Naive B cell (primary cell): ENCODE data around the gene DPYD. TPM values are rescaled to one million over a fixed set of nuclear protein-coding genes. Genes with fewer than 3 reads are reported as not detected.

Source experiments
- ATAC-seq, 2 donors: fragments of 150-1000 bp; cut with Tn5 transposase; 2 replicates each; pipeline ENCODE4 v1.10.0; 2021; ENCODE audit warnings: low read depth in 2 of 2, mild to moderate bottlenecking in 2 of 2, moderate library complexity in 2 of 2
- DNase-seq: peaks from one replicate; pipeline ENCODE4 v3.0.0; 2022
- H3K27ac Mint-ChIP-seq, 6 donors: one replicate each; pipeline ENCODE4 v1.8.0; 2020 to 2022; ENCODE audit warnings: mild to moderate bottlenecking in 6 of 6, mixed read lengths in 6 of 6, moderate library complexity in 5 of 6, inconsistent platforms in 2 of 6
- H3K27me3 Mint-ChIP-seq, 3 donors: one replicate each; pipeline ENCODE4 v1.8.0; 2021 to 2022; ENCODE audit warnings: mixed read lengths in 3 of 3, mild to moderate bottlenecking in 1 of 3
- H3K36me3 Mint-ChIP-seq, 2 donors: one replicate each; pipeline ENCODE4 v1.8.0; 2020 to 2022; ENCODE audit warnings: mixed read lengths in 2 of 2, inconsistent platforms in 1 of 2, mild to moderate bottlenecking in 1 of 2
- H3K4me1 Mint-ChIP-seq, 3 donors: one replicate each; pipeline ENCODE4 v1.8.0; 2020 to 2022; ENCODE audit warnings: mixed read lengths in 3 of 3, inconsistent platforms in 1 of 3, mild to moderate bottlenecking in 1 of 3, moderate library complexity in 1 of 3
- H3K4me3 Mint-ChIP-seq, 8 donors: one replicate each; pipeline ENCODE4 v1.8.0; 2020 to 2022; ENCODE audit warnings: mild to moderate bottlenecking in 8 of 8, mixed read lengths in 8 of 8, moderate library complexity in 8 of 8, inconsistent platforms in 2 of 8
- H3K9me3 Mint-ChIP-seq, 7 donors: one replicate each; pipeline ENCODE4 v1.8.0; 2020 to 2022; ENCODE audit warnings: mixed read lengths in 7 of 7, mild to moderate bottlenecking in 5 of 7, inconsistent platforms in 2 of 7, moderate library complexity in 1 of 7
- polyA plus RNA-seq, 6 donors: library from polyadenylated mRNA; unstranded; fragments of 300-500 nt; fragmentation: Illumina TruSeq; gene quantifications; one replicate each; pipeline ENCODE4 v1.2.3, GENCODE V29; 2021; ENCODE audit warnings: low read depth in 6 of 6

DPYD gene
- polyA plus RNA-seq, 6 donors from 2014 or later = 13.9 to 24.6 (median 19.1) TPM

DNA sequence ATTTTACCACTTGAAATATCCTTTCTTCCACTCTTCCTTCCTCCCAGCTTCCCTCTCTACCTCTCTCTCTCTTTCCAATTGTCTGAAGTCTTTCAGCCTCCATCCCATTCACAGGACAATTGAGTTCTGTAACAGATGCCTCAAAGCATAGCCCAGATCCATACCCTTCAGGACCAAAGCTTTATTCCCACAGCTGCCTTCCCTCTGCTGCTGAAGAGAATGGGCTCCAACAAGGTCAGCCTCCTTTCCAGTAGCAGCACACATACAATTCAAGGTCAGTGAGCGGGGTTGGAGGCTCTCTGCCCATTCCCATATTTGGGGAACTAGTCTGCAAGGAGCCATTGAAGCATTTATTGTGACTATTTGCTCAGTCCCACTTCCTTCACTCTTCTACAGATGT lies 179.9 kb downstream of the DPYD start:
- ATAC-seq = peak in 1 of 2 donors; percentile 23
- peak overlapping the region in 1 of 8 donors; percentile 8 for H3K4me3 Mint-ChIP-seq
- no peaks in the 10 kb centered on the region for H3K27me3 Mint-ChIP-seq
- peak overlapping the region in 4 of 6 donors; percentile 4 to 41 (median 12) for H3K27ac Mint-ChIP-seq
- H3K36me3 Mint-ChIP-seq = no peaks in the 10 kb centered on the region
- peaks cover 13 to 20% (median 16%) of the 10 kb centered on the region in 3 donors for H3K4me1 Mint-ChIP-seq
- DNase-seq = no peak
- no peaks in the 10 kb centered on the region for H3K9me3 Mint-ChIP-seq

DNA sequence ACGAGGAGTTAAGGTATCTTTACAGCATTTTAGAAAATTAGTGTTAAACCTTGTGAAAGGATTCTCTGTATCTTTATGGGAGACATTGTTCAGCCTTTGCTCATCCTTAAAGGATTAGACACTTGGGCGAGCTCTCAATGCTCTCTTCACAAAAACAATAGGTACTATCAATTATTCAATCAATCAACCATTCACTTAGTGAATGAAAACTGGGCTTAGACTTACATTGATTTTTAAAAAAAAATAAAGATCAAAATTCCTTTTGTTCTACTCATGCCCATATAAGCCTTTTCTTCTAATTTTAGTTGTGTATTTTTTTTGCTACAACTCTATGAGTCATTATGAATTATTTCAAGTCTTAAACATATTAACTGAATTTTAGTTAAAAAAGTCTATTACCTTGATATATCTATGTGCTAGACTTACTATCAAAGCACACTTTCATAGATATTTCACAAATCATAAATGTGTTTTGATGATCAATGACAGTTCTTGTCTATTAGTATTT lies 181.2 kb downstream of the DPYD start:
- Mint-ChIP-seq H3K9me3 (no peaks in the 10 kb centered on the region), H3K36me3 (no peaks in the 10 kb centered on the region), H3K4me3 (no peak overlapping the region), H3K27me3 (no peaks in the 10 kb centered on the region), H3K27ac (no peak overlapping the region), H3K4me1 (peaks cover 13 to 20% (median 16%) of the 10 kb centered on the region in 3 donors)
- no peak for ATAC-seq
- no peak for DNase-seq

DNA sequence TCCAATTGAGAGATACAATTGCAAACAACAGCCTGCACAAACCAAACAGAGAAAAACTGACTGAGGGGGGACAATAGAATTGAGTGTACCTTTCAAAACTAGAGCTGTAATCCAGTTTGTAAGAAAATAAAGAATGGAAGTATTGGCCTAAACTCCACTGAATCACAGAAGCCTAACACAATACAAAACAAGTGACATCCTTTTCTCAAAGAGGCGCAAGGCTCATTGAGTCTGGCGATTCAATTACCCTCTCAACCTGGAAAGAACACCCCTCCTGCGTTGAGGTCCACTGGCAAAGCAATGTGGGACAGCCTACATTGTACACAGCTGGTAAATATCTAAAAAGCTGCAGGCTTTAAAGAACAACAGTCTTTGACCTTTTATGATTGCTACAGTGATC lies 182.6 kb downstream of the DPYD start:
- H3K27ac Mint-ChIP-seq = no peak overlapping the region
- DNase-seq = no peak
- no peak for ATAC-seq

DNA sequence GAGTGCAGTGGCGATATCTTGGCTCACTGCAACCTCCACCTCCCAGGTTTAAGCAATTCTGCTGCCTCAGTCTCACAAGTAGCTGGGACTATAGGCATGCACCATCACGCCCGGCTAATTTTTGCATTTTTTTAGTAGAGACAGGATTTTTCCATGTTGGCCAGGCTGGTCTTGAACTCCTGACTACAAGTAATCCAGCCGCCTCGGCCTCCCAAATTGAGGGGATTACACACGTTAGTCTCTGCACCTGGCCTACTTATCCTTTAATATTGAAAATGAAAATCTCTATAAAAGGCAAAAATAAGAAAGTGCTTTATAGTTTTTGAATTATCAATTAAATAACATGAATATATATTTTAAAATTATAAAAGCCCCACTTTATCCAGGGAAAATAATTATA lies 190.6 kb downstream of the DPYD start:
- Mint-ChIP-seq H3K27me3 (no peaks in the 10 kb centered on the region), H3K4me3 (no peak overlapping the region), H3K27ac (no peak overlapping the region), H3K4me1 (no peaks in the 10 kb centered on the region), H3K9me3 (peaks cover 0 to 2% (median 0%) of the 10 kb centered on the region in 7 donors), H3K36me3 (no peaks in the 10 kb centered on the region)
- no peak for ATAC-seq
- DNase-seq = no peak

More for the DNA sequence above, 182.6 kb downstream of the DPYD start:
- Mint-ChIP-seq H3K4me3 (no peak overlapping the region), H3K36me3 (no peaks in the 10 kb centered on the region), H3K4me1 (peaks cover 13 to 20% (median 15%) of the 10 kb centered on the region in 3 donors), H3K27me3 (no peaks in the 10 kb centered on the region), H3K9me3 (no peaks in the 10 kb centered on the region)

DNA sequence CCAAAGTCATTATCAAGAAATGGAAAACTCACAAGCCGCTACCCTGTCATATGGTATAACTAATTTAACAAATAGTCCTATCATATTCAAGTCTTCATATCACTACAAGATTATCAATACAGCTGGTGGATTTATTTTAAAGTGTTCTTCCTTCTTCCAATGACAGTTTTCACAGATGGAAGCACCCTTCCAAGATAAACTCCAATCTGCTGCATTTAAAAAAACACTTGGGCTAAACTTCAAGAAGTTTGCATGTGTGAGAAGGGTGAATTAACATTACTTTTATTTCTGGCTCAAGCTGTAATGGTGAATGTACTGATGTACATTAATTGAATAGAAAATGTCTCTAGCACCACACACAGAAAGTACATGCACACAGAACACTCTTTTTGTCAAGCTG lies 192.4 kb downstream of the DPYD start:
- Mint-ChIP-seq H3K27me3 (no peaks in the 10 kb centered on the region), H3K4me3 (no peak overlapping the region), H3K36me3 (peaks cover 7 to 10% of the 10 kb centered on the region in 2 donors), H3K27ac (no peak overlapping the region), H3K9me3 (peaks cover 2 to 10% (median 4%) of the 10 kb centered on the region in 7 donors), H3K4me1 (peaks cover 0 to 3% (median 0%) of the 10 kb centered on the region in 3 donors)
- DNase-seq (no peak), ATAC-seq (no peak)

DNA sequence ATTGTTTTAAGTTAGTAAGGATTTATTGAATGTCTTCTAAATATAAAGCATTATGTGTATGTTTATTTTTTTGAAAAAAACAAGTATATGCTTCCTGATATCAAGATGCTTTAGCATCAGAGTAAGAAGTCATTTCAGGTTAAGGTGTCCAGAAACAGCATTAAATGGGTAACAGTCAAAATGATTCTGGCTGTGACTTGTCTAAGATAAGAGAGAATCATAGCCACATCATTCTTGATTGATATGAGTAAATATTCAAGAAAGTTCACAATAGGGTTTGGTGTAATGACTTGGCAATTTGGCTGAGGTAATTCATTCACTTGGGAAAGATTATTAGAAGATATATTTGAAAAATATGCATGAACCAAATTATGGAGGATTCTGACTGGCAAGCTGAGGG lies 193.8 kb downstream of the DPYD start:
- no peak overlapping the region for H3K4me3 Mint-ChIP-seq
- H3K4me1 Mint-ChIP-seq = peaks cover 0 to 3% (median 0%) of the 10 kb centered on the region in 3 donors
- ATAC-seq (no peak), DNase-seq (no peak)
- H3K36me3 Mint-ChIP-seq = peaks cover 7 to 10% of the 10 kb centered on the region in 2 donors
- H3K27me3 Mint-ChIP-seq = no peaks in the 10 kb centered on the region
- no peak overlapping the region for H3K27ac Mint-ChIP-seq
- H3K9me3 Mint-ChIP-seq = peaks cover 2 to 10% (median 4%) of the 10 kb centered on the region in 7 donors

DNA sequence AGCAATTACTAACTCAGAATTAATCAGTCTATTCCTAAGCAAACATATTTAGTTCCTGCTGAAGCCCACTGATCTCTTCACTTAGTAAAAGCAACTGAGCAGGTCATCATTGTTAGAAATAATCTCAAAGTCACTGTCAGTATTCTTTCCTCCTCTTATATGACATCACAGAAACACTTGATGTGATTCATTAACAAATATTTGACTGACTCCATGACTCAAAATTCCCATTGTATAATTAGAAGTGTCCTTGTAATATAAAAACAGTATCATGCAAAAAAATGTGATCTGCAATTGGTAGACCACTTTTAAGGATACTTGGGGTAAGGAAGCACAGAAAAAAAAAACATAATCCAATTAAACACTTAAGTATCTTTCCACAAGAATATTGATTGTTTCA lies 194.4 kb downstream of the DPYD start:
- H3K36me3 Mint-ChIP-seq = peaks cover 7 to 10% of the 10 kb centered on the region in 2 donors
- peaks cover 2 to 10% (median 4%) of the 10 kb centered on the region in 7 donors for H3K9me3 Mint-ChIP-seq
- no peak overlapping the region for H3K4me3 Mint-ChIP-seq
- peak overlapping the region in 1 of 6 donors; percentile 5 for H3K27ac Mint-ChIP-seq
- no peaks in the 10 kb centered on the region for H3K27me3 Mint-ChIP-seq
- ATAC-seq = no peak
- H3K4me1 Mint-ChIP-seq = peaks cover 0 to 3% (median 0%) of the 10 kb centered on the region in 3 donors
- no peak for DNase-seq

DNA sequence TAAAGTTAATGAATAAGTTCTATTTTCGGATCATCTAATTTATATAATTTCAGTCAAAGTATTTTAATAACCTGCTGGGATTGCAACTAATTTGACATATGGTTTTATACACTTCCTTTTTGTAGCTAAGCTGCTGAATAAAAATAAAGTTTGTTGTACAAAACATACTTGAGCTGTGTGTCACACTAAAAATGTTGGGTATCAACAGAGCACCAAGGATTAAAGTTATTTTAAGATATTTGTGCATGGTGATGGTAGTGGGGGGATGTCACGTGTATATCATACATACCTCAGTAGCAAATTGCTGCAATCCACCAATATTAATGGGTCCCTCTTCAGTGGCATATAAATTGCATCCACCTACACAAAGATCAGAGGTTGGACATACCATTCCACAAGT lies 199.6 kb downstream of the DPYD start:
- H3K36me3 Mint-ChIP-seq = peaks cover 18 to 21% of the 10 kb centered on the region in 2 donors
- H3K27ac Mint-ChIP-seq = no peak overlapping the region
- no peak for DNase-seq
- ATAC-seq = no peak
- H3K9me3 Mint-ChIP-seq = peaks cover 2 to 17% (median 8%) of the 10 kb centered on the region in 7 donors
- H3K4me1 Mint-ChIP-seq = peaks cover 0 to 3% (median 0%) of the 10 kb centered on the region in 3 donors
- no peaks in the 10 kb centered on the region for H3K27me3 Mint-ChIP-seq
- no peak overlapping the region for H3K4me3 Mint-ChIP-seq

DNA sequence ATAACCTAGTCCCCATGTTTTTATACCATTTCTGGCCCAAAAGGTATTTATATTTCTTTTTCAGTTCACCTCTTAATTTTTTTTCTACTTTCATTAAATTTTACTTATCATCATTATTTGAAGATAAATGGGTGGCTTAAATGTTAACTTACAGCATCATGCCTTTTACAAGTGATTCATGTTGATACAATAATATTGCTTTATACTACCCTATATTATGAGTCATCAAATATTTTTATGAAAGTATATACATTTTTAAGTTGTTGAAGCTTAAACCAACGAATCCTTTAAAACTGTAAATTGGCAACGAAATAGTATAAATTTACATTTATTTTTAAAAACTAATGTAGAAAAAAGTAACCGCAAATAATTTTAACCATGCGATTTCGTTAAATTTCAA lies 207.9 kb downstream of the DPYD start:
- no peak for ATAC-seq
- Mint-ChIP-seq H3K36me3 (peaks cover 5 to 6% of the 10 kb centered on the region in 2 donors), H3K4me1 (no peaks in the 10 kb centered on the region), H3K9me3 (peaks cover 0 to 5% (median 4%) of the 10 kb centered on the region in 7 donors), H3K27ac (no peak overlapping the region), H3K27me3 (no peaks in the 10 kb centered on the region), H3K4me3 (no peak overlapping the region)
- DNase-seq = no peak

DNA sequence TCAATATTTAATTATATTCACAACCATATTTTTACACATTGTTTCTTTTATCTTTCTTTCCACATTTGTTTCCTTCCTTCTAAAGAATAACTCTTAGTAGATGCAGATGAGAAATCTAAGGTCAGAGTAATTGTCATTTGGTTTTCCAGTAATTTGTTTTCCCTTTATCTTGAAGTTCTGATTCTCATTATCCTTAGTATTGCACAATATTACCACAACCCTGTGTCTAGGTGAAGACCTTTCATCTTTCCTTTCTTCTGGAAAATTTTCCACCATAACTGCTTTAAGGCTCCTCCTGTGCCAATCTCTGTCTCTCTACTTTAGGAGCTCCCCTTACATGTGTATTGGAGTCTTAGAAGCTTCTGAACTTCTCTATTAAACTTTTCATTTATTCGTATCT lies 209.0 kb downstream of the DPYD start:
- no peak overlapping the region for H3K4me3 Mint-ChIP-seq
- H3K9me3 Mint-ChIP-seq = no peaks in the 10 kb centered on the region
- no peak for DNase-seq
- H3K36me3 Mint-ChIP-seq = peaks cover 0 to under 1% of the 10 kb centered on the region in 2 donors
- no peaks in the 10 kb centered on the region for H3K4me1 Mint-ChIP-seq
- H3K27ac Mint-ChIP-seq = no peak overlapping the region
- H3K27me3 Mint-ChIP-seq = no peaks in the 10 kb centered on the region
- no peak for ATAC-seq

DNA sequence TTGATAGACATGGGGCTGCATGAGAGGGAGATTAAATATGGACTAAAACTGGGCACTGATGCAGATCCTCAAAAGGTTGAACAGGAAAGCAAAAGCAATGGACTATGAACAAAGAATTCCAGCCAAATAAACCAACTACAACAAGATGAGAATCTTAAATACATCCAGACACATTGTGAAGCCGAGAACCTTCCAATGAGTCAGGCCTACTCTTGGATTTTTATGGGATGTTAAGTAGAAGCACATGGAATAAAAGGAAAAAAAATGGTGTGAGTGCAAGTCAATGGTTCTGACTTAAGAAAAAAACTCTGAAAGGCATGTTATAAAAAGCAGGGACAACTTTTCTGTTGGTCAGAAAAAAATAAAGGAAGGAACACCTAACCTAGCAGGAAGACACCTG lies 227.2 kb downstream of the DPYD start:
- ATAC-seq (no peak), DNase-seq (no peak)
- Mint-ChIP-seq H3K4me3 (no peak overlapping the region), H3K9me3 (no peaks in the 10 kb centered on the region), H3K4me1 (no peaks in the 10 kb centered on the region), H3K27me3 (no peaks in the 10 kb centered on the region), H3K27ac (peak overlapping the region in 2 of 6 donors; percentile 37 to 49), H3K36me3 (peaks cover 0 to 11% of the 10 kb centered on the region in 2 donors)

DNA sequence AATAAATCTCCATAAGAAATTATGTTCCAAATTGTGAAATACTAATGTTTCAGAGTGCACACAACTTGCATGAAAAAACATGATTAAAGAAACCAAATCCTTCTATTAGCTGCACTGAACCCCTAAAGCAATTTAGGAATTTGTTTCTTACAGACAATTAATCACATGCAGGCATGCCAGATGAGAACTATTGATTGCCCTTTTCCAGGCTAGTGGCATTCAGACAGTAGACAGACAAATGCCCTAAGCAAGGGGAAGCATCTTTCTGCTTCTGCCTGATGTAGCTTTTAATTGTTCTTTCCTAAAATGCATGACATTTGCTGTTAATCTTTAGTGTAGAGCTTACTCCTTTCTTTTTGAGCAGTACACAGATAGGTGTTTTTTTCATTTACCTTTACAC lies 229.5 kb downstream of the DPYD start:
- Mint-ChIP-seq H3K36me3 (peaks cover 0 to 15% of the 10 kb centered on the region in 2 donors), H3K4me3 (no peak overlapping the region), H3K9me3 (peaks cover 0 to 4% (median 2%) of the 10 kb centered on the region in 7 donors), H3K27me3 (no peaks in the 10 kb centered on the region), H3K4me1 (no peaks in the 10 kb centered on the region), H3K27ac (peak overlapping the region in 1 of 6 donors; percentile 49)
- no peak for DNase-seq
- ATAC-seq = no peak

DNA sequence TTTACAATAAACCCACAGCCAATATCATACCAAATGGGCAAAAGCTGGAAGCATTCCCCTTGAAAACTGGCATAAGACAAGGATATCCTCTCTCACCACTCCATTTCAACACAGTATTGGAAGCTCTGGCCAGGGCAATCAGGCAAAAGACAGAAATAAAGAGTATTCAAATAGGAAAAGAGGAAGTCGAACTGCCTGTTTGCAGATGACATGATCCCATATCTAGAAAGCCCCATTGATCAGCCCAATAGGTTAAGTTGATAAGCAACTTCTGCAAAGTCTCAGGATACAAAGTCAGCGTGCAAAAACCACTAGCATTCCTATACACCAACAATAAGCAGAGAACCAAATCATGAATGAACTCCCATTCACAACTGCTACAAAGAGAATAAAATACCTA lies 235.5 kb downstream of the DPYD start:
- no peak for ATAC-seq
- no peak overlapping the region for H3K4me3 Mint-ChIP-seq
- peaks cover 0 to 8% (median 2%) of the 10 kb centered on the region in 7 donors for H3K9me3 Mint-ChIP-seq
- no peaks in the 10 kb centered on the region for H3K27me3 Mint-ChIP-seq
- H3K4me1 Mint-ChIP-seq = peaks cover 0 to 11% (median 0%) of the 10 kb centered on the region in 3 donors
- H3K27ac Mint-ChIP-seq = no peak overlapping the region
- H3K36me3 Mint-ChIP-seq = peaks cover 0 to 19% of the 10 kb centered on the region in 2 donors
- no peak for DNase-seq

DNA sequence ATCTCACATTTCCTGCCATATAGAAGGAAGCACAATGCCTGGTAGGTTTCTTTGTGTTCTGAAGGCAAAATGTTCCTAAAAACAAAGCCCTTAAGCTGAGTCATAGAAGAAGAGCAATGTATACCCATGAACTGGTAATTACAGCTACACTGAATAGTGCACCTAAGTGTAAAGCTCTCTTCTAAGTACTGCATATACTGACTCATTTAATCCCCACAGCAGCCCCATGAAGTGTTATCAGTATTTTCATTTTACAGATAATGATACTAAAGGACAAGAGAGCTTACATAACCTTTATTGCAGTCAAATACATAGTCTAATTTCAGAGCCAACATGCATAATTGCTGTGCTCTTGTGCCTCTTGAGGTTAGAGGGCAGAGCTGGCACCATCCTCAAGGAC lies 239.9 kb downstream of the DPYD start:
- ATAC-seq (no peak), DNase-seq (no peak)
- H3K36me3 Mint-ChIP-seq = peaks cover 0 to 37% of the 10 kb centered on the region in 2 donors
- no peak overlapping the region for H3K27ac Mint-ChIP-seq
- peaks cover 0 to 4% (median 0%) of the 10 kb centered on the region in 7 donors for H3K9me3 Mint-ChIP-seq
- H3K27me3 Mint-ChIP-seq = no peaks in the 10 kb centered on the region
- peaks cover 0 to 8% (median 0%) of the 10 kb centered on the region in 3 donors for H3K4me1 Mint-ChIP-seq
- no peak overlapping the region for H3K4me3 Mint-ChIP-seq
